H7 (cell line): ENCODE data around the gene LSP1. TPM values are rescaled to one million over a fixed set of nuclear protein-coding genes. Genes with fewer than 3 reads are reported as not detected.
"Not testable (repeated sequence)": the region's sequence is repeated elsewhere in the genome, so short reads cannot be mapped to it uniquely, and the experiment has no call there.

ENCODE experiments used
- DNase-seq: peaks from one replicate; pipeline ENCODE4 v3.0.0; 2012
- H3K27me3 ChIP-seq: 2 replicates; pipeline ENCODE4 v1.6.0; 2011; ENCODE audit warnings: mild to moderate bottlenecking, low read length; ENCODE audit not compliant: control insufficient read depth, insufficient read depth
- H3K36me3 ChIP-seq: replicated peaks from 2 replicates; pipeline ENCODE4 v1.5.1; 2011; ENCODE audit warnings: low read length; ENCODE audit not compliant: control insufficient read depth, insufficient read depth
- H3K4me3 ChIP-seq: 2 replicates; pipeline ENCODE4 v1.5.1; 2011; ENCODE audit warnings: low read depth, mild to moderate bottlenecking, control low read depth, low read length, moderate library complexity; ENCODE audit not compliant: insufficient read depth
- total RNA-seq: library from RNA; depleted of rRNA; stranded (reverse); fragments of >200 nt; shearing (Covaris generic); gene quantifications from 2 replicates; pipeline ENCODE4 v1.2.3, GENCODE V29; 2014

LSP1 gene
- total RNA-seq, 1 experiment from 2014 or later, result 0.35 TPM

GRCh38 chr11:1869427-1870325 is 16.8 kb downstream of the LSP1 start:
- DNase-seq, result no peak
- Histone ChIP-seq H3K27me3 (no peaks in the 10 kb centered on the region), H3K36me3 (no peaks in the 10 kb centered on the region), H3K4me3 (no peak overlapping the region)

GRCh38 chr11:1870326-1870696 is 17.4 kb downstream of the LSP1 start:
- DNase-seq, result no peak
- H3K36me3 ChIP-seq, result no peaks in the 10 kb centered on the region
- H3K27me3 ChIP-seq, result no peaks in the 10 kb centered on the region
- no peak overlapping the region for H3K4me3 ChIP-seq

GRCh38 chr11:1870721-1871466 is 18.0 kb downstream of the LSP1 start:
- H3K27me3 ChIP-seq, result no peaks in the 10 kb centered on the region
- no peak for DNase-seq
- no peak overlapping the region for H3K4me3 ChIP-seq
- no peaks in the 10 kb centered on the region for H3K36me3 ChIP-seq

- Histone ChIP-seq H3K36me3 (no peaks in the 10 kb centered on the region), H3K27me3 (no peaks in the 10 kb centered on the region)
Measured at GRCh38 chr11:1871531-1871930, 18.6 kb downstream of the LSP1 start.

GRCh38 chr11:1872267-1872985 is 19.5 kb downstream of the LSP1 start:
- H3K36me3 ChIP-seq, result no peaks in the 10 kb centered on the region
- H3K27me3 ChIP-seq, result no peaks in the 10 kb centered on the region
- no peak for DNase-seq
- H3K4me3 ChIP-seq, result no peak overlapping the region

More at GRCh38 chr11:1871531-1871930, 18.6 kb downstream of the LSP1 start:
- DNase-seq, result no peak
- no peak overlapping the region for H3K4me3 ChIP-seq

GRCh38 chr11:1873048-1873812 is 20.3 kb downstream of the LSP1 start:
- DNase-seq, result no peak
- Histone ChIP-seq H3K27me3 (no peaks in the 10 kb centered on the region), H3K36me3 (no peaks in the 10 kb centered on the region), H3K4me3 (no peak overlapping the region)

- DNase-seq, H3K4me3 ChIP-seq, H3K36me3 ChIP-seq, H3K27me3 ChIP-seq: not testable (repeated sequence)
Measured at GRCh38 chr11:1873813-1874150, 20.9 kb downstream of the LSP1 start.

- H3K4me3 ChIP-seq, DNase-seq, H3K36me3 ChIP-seq, H3K27me3 ChIP-seq: not testable (repeated sequence)
Measured at GRCh38 chr11:1874441-1875092, 21.7 kb downstream of the LSP1 start.

GRCh38 chr11:1875093-1875850 is 22.4 kb downstream of the LSP1 start:
- Histone ChIP-seq H3K36me3 (no peaks in the 10 kb centered on the region), H3K4me3 (no peak overlapping the region), H3K27me3 (no peaks in the 10 kb centered on the region)
- DNase-seq, result peak; percentile 64

- H3K36me3 ChIP-seq, H3K4me3 ChIP-seq, H3K27me3 ChIP-seq, DNase-seq: not testable (repeated sequence)
Measured at GRCh38 chr11:1875851-1876301, 23.0 kb downstream of the LSP1 start.

- DNase-seq, result peak; percentile 95
- H3K36me3 ChIP-seq, result no peaks in the 10 kb centered on the region
- H3K27me3 ChIP-seq, result no peaks in the 10 kb centered on the region
Measured at GRCh38 chr11:1876361-1877063, 23.6 kb downstream of the LSP1 start.

GRCh38 chr11:1877211-1878136 is 24.6 kb downstream of the LSP1 start:
- peak; percentile 34 for DNase-seq
- H3K27me3 ChIP-seq, result no peaks in the 10 kb centered on the region
- H3K4me3 ChIP-seq, result no peak overlapping the region
- no peaks in the 10 kb centered on the region for H3K36me3 ChIP-seq

More at GRCh38 chr11:1876361-1877063, 23.6 kb downstream of the LSP1 start:
- no peak overlapping the region for H3K4me3 ChIP-seq
